Keratinocyte (primary cell): ENCODE results near the gene R3HCC1L.

Experiments used
- EZH2 ChIP-seq: IDR thresholded peaks from one replicate; pipeline ENCODE4 v1.6.1; 2012; ENCODE audit warnings: inconsistent platforms, mild to moderate bottlenecking, low read length, moderate library complexity
- TF ChIP-seq, protein P1 (sequence below), 3 experiments: IDR thresholded peaks in 1 of 3; conservative IDR thresholded peaks in 1 of 3; optimal IDR thresholded peaks in 1 of 3; 2 replicates in 2 of 3; 3 replicates in 1 of 3; pipeline versions ENCODE3 to v1.5.1; 2011; ENCODE audit warnings: low read length in 3 of 3, mild to moderate bottlenecking in 3 of 3, moderate library complexity in 2 of 3, control low read depth in 1 of 3, inconsistent platforms in 1 of 3; ENCODE audit not compliant: insufficient read depth in 2 of 3; ENCODE audit errors: extremely low read depth in 1 of 3

DNA sequence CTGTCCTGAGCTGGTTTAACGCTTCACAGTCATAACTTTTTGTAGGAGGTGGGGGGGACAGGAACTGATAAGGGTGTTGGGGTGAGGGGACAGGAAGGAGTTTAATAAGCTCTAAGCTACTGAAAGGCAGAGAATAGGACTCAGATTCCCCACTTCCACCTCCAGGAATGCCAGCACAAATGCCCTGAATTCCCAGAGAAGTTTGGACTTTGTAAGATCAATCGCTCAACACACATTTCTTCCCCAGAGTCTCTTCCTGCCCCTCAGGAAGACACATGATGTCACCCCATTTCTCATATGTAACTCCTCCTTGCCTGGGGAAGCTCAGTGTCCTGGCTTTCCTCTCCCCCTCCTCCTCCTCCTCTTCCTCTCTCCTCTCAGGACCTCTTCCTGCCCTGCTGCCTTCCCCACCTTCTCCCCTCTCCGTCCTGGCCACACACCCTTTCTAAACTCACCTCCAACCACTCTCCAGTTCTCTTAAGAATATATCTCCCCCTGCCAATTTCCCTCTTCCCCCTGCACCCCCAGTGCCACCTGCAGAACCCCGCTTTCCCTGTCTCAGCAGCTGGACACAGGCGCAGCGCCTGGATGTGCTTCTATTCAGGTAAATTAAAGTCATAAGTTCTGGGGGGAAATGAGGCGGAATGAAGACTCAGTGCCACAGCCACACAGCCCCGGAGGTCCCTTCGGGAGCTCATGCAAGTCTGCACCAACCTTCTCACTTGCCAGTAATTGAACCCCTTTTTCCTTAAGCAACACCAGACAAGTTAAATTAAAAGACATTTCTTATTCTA is 138.8 kb downstream of the R3HCC1L start:
- TF ChIP-seq, protein P1, sequence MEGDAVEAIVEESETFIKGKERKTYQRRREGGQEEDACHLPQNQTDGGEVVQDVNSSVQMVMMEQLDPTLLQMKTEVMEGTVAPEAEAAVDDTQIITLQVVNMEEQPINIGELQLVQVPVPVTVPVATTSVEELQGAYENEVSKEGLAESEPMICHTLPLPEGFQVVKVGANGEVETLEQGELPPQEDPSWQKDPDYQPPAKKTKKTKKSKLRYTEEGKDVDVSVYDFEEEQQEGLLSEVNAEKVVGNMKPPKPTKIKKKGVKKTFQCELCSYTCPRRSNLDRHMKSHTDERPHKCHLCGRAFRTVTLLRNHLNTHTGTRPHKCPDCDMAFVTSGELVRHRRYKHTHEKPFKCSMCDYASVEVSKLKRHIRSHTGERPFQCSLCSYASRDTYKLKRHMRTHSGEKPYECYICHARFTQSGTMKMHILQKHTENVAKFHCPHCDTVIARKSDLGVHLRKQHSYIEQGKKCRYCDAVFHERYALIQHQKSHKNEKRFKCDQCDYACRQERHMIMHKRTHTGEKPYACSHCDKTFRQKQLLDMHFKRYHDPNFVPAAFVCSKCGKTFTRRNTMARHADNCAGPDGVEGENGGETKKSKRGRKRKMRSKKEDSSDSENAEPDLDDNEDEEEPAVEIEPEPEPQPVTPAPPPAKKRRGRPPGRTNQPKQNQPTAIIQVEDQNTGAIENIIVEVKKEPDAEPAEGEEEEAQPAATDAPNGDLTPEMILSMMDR (optimal IDR thresholded peaks at IDR 0.05 in 1 of 3, IDR thresholded peaks at IDR 0.05 in 1 of 3, conservative IDR thresholded peaks at IDR 0.05 in 1 of 3; ENCODE audit: extremely low read depth in 1 of 3, insufficient read depth in 2 of 3, low read length in 3 of 3), result no peak
- no peak for TF ChIP-seq EZH2
